T-helper 1 cell treated with Interleukin-12 subunit alpha and Interleukin-12 subunit beta and Interleukin-4 antibody, amounts not matched to agents 30 ng/mL and 1 ng/mL, for 36 hours (primary cell): ENCODE data around the gene LTV1. TPM values are rescaled to one million over a fixed set of nuclear protein-coding genes. Genes with fewer than 3 reads are reported as not detected.
"Not testable (repeated sequence)": the region's sequence is repeated elsewhere in the genome, so short reads cannot be mapped to it uniquely, and the experiment has no call there.

Experiments used
- intact Hi-C: fragments of 100-400 bp; cut with micrococcal nuclease; formaldehyde crosslinking; loops from one replicate; pipeline ENCODE4 v1.15.1; 2024
- total RNA-seq: library from RNA; stranded (reverse); gene quantifications from 2 replicates; pipeline ENCODE4 v1.2.3, GENCODE V29; 2022

The LTV1 gene
- total RNA-seq, 1 donor from 2014 or later, result 33.1 TPM

- intact Hi-C loops, result loop anchor here (2.0 to 10.0 kb wide), 9 partner anchors 98 to 1696 kb away; partner anchors contain the start of genes NMBR and VTA1
These were observed 657 bp upstream of the LTV1 start for GRCh38 chr6:143842461-143842901.

- intact Hi-C loops, result loop anchor here (1.0 to 10.0 kb wide), 18 partner anchors 29 to 1697 kb away; partner anchors contain the start of genes ADAT2, FUCA2, NMBR and PEX3
These were observed 500 bp downstream of the LTV1 start for GRCh38 chr6:143843677-143843999.

- intact Hi-C loops, result loop anchor here (1.0 to 10.0 kb wide), 8 partner anchors 165 to 939 kb away; no protein-coding TSS in a partner anchor
These were observed 868 bp downstream of the LTV1 start for GRCh38 chr6:143844006-143844405.

GRCh38 chr6:143845033-143845432, 1.9 kb downstream of the LTV1 start:
- intact Hi-C loops, result loop anchor here (2.0 to 10.0 kb wide), 2 partner anchors 166 to 940 kb away; no protein-coding TSS in a partner anchor

GRCh38 chr6:143851706-143852105, 8.6 kb downstream of the LTV1 start:
- intact Hi-C loops, result not testable (repeated sequence)

- intact Hi-C loops, result not testable (repeated sequence)
These were observed 11.9 kb downstream of the LTV1 start for GRCh38 chr6:143855057-143855456.

GRCh38 chr6:143856762-143857161, 13.6 kb downstream of the LTV1 start:
- intact Hi-C loops, result not testable (repeated sequence)

- intact Hi-C loops, result no loop called here
These were observed 14.5 kb downstream of the LTV1 start for GRCh38 chr6:143857651-143858050.

- intact Hi-C loops, result no loop called here
These were observed 16.9 kb downstream of the LTV1 start for GRCh38 chr6:143859891-143860660.

GRCh38 chr6:143863771-143864170, 20.6 kb downstream of the LTV1 start:
- intact Hi-C loops, result no loop called here

GRCh38 chr6:143864234-143864633, 21.1 kb downstream of the LTV1 start, which contains the start of gene ZC2HC1B:
ZC2HC1B (plus strand) TSS chr6:143864474; CDS start chr6:143864540, 66 bp downstream.
- intact Hi-C loops, result no loop called here

GRCh38 chr6:143867236-143867635, 24.1 kb downstream of the LTV1 start:
- intact Hi-C loops, result no loop called here

GRCh38 chr6:143868808-143869207, 25.7 kb downstream of the LTV1 start:
- intact Hi-C loops, result not testable (repeated sequence)

- intact Hi-C loops, result not testable (repeated sequence)
These were observed 28.1 kb downstream of the LTV1 start for GRCh38 chr6:143871202-143871730.

- intact Hi-C loops, result loop anchor here (1.0 kb wide), 1 partner anchor 29 kb away; the partner anchor contains the start of gene LTV1
These were observed 29.1 kb downstream of the LTV1 start for GRCh38 chr6:143872201-143872600.

GRCh38 chr6:143873600-143873999, 30.5 kb downstream of the LTV1 start:
- intact Hi-C loops, result not testable (repeated sequence)

GRCh38 chr6:143874503-143874902, 31.4 kb downstream of the LTV1 start:
- intact Hi-C loops, result not testable (repeated sequence)

GRCh38 chr6:143877584-143878271, 34.6 kb downstream of the LTV1 start:
- intact Hi-C loops, result no loop called here

- intact Hi-C loops, result no loop called here
These were observed 35.2 kb downstream of the LTV1 start for GRCh38 chr6:143878272-143878760.

- intact Hi-C loops, result no loop called here
These were observed 37.3 kb downstream of the LTV1 start for GRCh38 chr6:143880412-143880811.

GRCh38 chr6:143882401-143882930, 39.3 kb downstream of the LTV1 start:
- intact Hi-C loops, result no loop called here
